Rectal smooth muscle tissue (tissue), 1 donor: ENCODE measurements around the gene SMARCD3.

Experiments
- H3K27ac ChIP-seq: one replicate; pipeline ENCODE4 v1.7.0; 2013; ENCODE audit warnings: low read depth, low read length, inconsistent platforms
- H3K27me3 ChIP-seq: one replicate; pipeline ENCODE4 v1.7.0; 2013; ENCODE audit warnings: low read length; ENCODE audit not compliant: control insufficient read depth, insufficient read depth
- H3K36me3 ChIP-seq: one replicate; pipeline ENCODE4 v1.7.0; 2013; ENCODE audit warnings: low read length; ENCODE audit not compliant: control insufficient read depth, insufficient read depth
- H3K4me1 ChIP-seq: one replicate; pipeline ENCODE4 v1.7.0; 2013; ENCODE audit warnings: low read length; ENCODE audit not compliant: control insufficient read depth, insufficient read depth
- H3K4me3 ChIP-seq: one replicate; pipeline ENCODE4 v1.7.0; 2013; ENCODE audit warnings: low read length
- H3K9ac ChIP-seq: one replicate; pipeline ENCODE4 v1.7.0; 2013; ENCODE audit warnings: low read length

SMARCD3 gene

GRCh38 chr7:151248346-151249033 lies at the start of gene SMARCD3:
Gene SMARCD3 (minus strand): TSS chr7:151248694. CDS start chr7:151248562, 132 bp downstream.
- no peaks in the 10 kb centered on the region for H3K36me3 ChIP-seq
- H3K27me3 ChIP-seq = peaks cover 13% of the 10 kb centered on the region
- H3K9ac ChIP-seq = peak within 1 kb of the TSS; percentile 50
- H3K4me1 ChIP-seq = peaks cover 50% of the 10 kb centered on the region
- H3K4me3 ChIP-seq = peak within 1 kb of the TSS; percentile 75
- peak within 1 kb of the TSS; percentile 93 for H3K27ac ChIP-seq

- Histone ChIP-seq H3K27me3 (no peaks in the 10 kb centered on the region), H3K36me3 (no peaks in the 10 kb centered on the region), H3K27ac (no peak overlapping the region), H3K4me3 (no peak overlapping the region), H3K9ac (no peak overlapping the region), H3K4me1 (no peaks in the 10 kb centered on the region)
Measured at GRCh38 chr7:151296202-151296992, 47.9 kb upstream of the SMARCD3 start.

GRCh38 chr7:151292850-151293249 lies 44.4 kb upstream of the SMARCD3 start:
- H3K27me3 ChIP-seq = no peaks in the 10 kb centered on the region
- H3K27ac ChIP-seq = no peak overlapping the region
- H3K4me1 ChIP-seq = no peaks in the 10 kb centered on the region
- H3K4me3 ChIP-seq = no peak overlapping the region
- no peak overlapping the region for H3K9ac ChIP-seq
- H3K36me3 ChIP-seq = no peaks in the 10 kb centered on the region

GRCh38 chr7:151291206-151291605 lies 42.7 kb upstream of the SMARCD3 start:
- no peak overlapping the region for H3K4me3 ChIP-seq
- H3K27ac ChIP-seq = no peak overlapping the region
- no peaks in the 10 kb centered on the region for H3K4me1 ChIP-seq
- H3K36me3 ChIP-seq = no peaks in the 10 kb centered on the region
- no peaks in the 10 kb centered on the region for H3K27me3 ChIP-seq
- no peak overlapping the region for H3K9ac ChIP-seq

GRCh38 chr7:151290355-151290760 lies 41.9 kb upstream of the SMARCD3 start:
- H3K9ac ChIP-seq = no peak overlapping the region
- no peaks in the 10 kb centered on the region for H3K27me3 ChIP-seq
- H3K4me1 ChIP-seq = no peaks in the 10 kb centered on the region
- no peaks in the 10 kb centered on the region for H3K36me3 ChIP-seq
- H3K27ac ChIP-seq = no peak overlapping the region
- no peak overlapping the region for H3K4me3 ChIP-seq

- Histone ChIP-seq H3K4me1 (no peaks in the 10 kb centered on the region), H3K4me3 (no peak overlapping the region), H3K27ac (no peak overlapping the region), H3K36me3 (no peaks in the 10 kb centered on the region), H3K27me3 (no peaks in the 10 kb centered on the region), H3K9ac (no peak overlapping the region)
Measured at GRCh38 chr7:151289891-151290290, 41.4 kb upstream of the SMARCD3 start.

- Histone ChIP-seq H3K27me3 (peaks cover 4% of the 10 kb centered on the region), H3K27ac (no peak overlapping the region), H3K4me3 (no peak overlapping the region), H3K36me3 (no peaks in the 10 kb centered on the region), H3K4me1 (no peaks in the 10 kb centered on the region), H3K9ac (no peak overlapping the region)
Measured at GRCh38 chr7:151286148-151286547, 37.7 kb upstream of the SMARCD3 start.

- Histone ChIP-seq H3K27me3 (peaks cover 7% of the 10 kb centered on the region), H3K36me3 (no peaks in the 10 kb centered on the region), H3K9ac (no peak overlapping the region), H3K27ac (no peak overlapping the region), H3K4me1 (no peaks in the 10 kb centered on the region), H3K4me3 (no peak overlapping the region)
Measured at GRCh38 chr7:151283302-151283701, 34.8 kb upstream of the SMARCD3 start.

- Histone ChIP-seq H3K27me3 (peaks cover 8% of the 10 kb centered on the region), H3K36me3 (no peaks in the 10 kb centered on the region)
Measured at GRCh38 chr7:151282111-151282510, 33.6 kb upstream of the SMARCD3 start.

GRCh38 chr7:151281686-151282085 lies 33.2 kb upstream of the SMARCD3 start:
- Histone ChIP-seq H3K27me3 (peaks cover 8% of the 10 kb centered on the region), H3K36me3 (no peaks in the 10 kb centered on the region), H3K9ac (no peak overlapping the region), H3K4me3 (no peak overlapping the region), H3K27ac (no peak overlapping the region), H3K4me1 (peaks cover 4% of the 10 kb centered on the region)

More at GRCh38 chr7:151282111-151282510, 33.6 kb upstream of the SMARCD3 start:
- no peak overlapping the region for H3K9ac ChIP-seq
- no peak overlapping the region for H3K4me3 ChIP-seq
- H3K4me1 ChIP-seq = peaks cover 4% of the 10 kb centered on the region
- no peak overlapping the region for H3K27ac ChIP-seq

- Histone ChIP-seq H3K36me3 (no peaks in the 10 kb centered on the region), H3K27ac (no peak overlapping the region), H3K4me1 (peaks cover 4% of the 10 kb centered on the region), H3K9ac (no peak overlapping the region), H3K27me3 (peaks cover 8% of the 10 kb centered on the region), H3K4me3 (no peak overlapping the region)
Measured at GRCh38 chr7:151280388-151281019, 32.0 kb upstream of the SMARCD3 start.

- H3K27ac ChIP-seq = no peak overlapping the region
- H3K9ac ChIP-seq = no peak overlapping the region
- no peak overlapping the region for H3K4me3 ChIP-seq
- H3K36me3 ChIP-seq = no peaks in the 10 kb centered on the region
- H3K4me1 ChIP-seq = peaks cover 4% of the 10 kb centered on the region
- peaks cover 8% of the 10 kb centered on the region for H3K27me3 ChIP-seq
Measured at GRCh38 chr7:151279868-151280267, 31.4 kb upstream of the SMARCD3 start.
